K562 (cell line): ENCODE data around the gene DTD1. TPM values are rescaled to one million over a fixed set of nuclear protein-coding genes. Genes with fewer than 3 reads are reported as not detected.
A peak's percentile ranks its signal among the peaks of the same experiment; 100 is the strongest.

Experiments
- ATAC-seq: fragments of 200-7000 bp; cut with Tn5 transposase; 3 replicates; pipeline ENCODE4 v1.9.1; 2020; ENCODE audit warnings: moderate library complexity
- BruUV-seq: library from RNA; stranded (reverse); fragments of 400-500 nt; replicated peaks from 2 replicates; lab custom pipeline; 2021; lab: Mats Ljungman, UMichigan
- CTCF ChIA-PET: fragments of 300-600 bp; formaldehyde crosslinking; extraction: SDS; loops from one replicate; lab custom pipeline; 2021; ENCODE audit warnings: low intra/inter-chr PET ratio; lab: Yijun Ruan, JAX
- POLR2A ChIA-PET: fragments of 300-600, 350-650 bp; sonication (Branson Sonifier 250); formaldehyde crosslinking; extraction: SDS; loops from one replicate; lab custom pipeline; 2021; ENCODE audit warnings: antibody characterized with exemption, inconsistent platforms; lab: Yijun Ruan, JAX
- DNase-seq, 4 experiments: peaks; one replicate each; pipeline versions ENCODE4 v3.0.0 to v3.0.0-alpha.2; 2011 to 2018; ENCODE audit warnings: low spot score in 3 of 4, mixed read lengths in 3 of 4; ENCODE audit errors: extremely low read depth in 1 of 4
- FAIRE-seq: peaks from 2 replicates; lab custom pipeline; 2011; peaks lifted over from hg19 to GRCh38; lab: Jason Lieb, UNC
- H2AFZ ChIP-seq: 2 replicates; pipeline ENCODE4 v1.6.0; 2011; ENCODE audit warnings: low read depth, low read length, control low read depth, inconsistent platforms
- H3K27ac ChIP-seq: fragments of 200-600 bp; 3 replicates; pipeline ENCODE4 v1.8.0; 2011; ENCODE audit warnings: low read depth, mild to moderate bottlenecking, control low read depth, inconsistent platforms, low read length, moderate library complexity, mixed read lengths; ENCODE audit errors: extremely low read depth
- H3K27me3 ChIP-seq, 2 experiments: fragments of 300-600 bp in 1 of 2; 2 replicates in 1 of 2; 3 replicates in 1 of 2; pipeline versions ENCODE4 v1.6.0 to v1.8.0; 2011; ENCODE audit warnings: inconsistent platforms in 2 of 2, low read length in 2 of 2, mild to moderate bottlenecking in 1 of 2, mixed read lengths in 1 of 2, moderate library complexity in 1 of 2; ENCODE audit not compliant: control insufficient read depth in 2 of 2, insufficient read depth in 2 of 2
- H3K36me3 ChIP-seq: fragments of 300-600 bp; 3 replicates; pipeline ENCODE4 v1.8.0; 2011; ENCODE audit warnings: mild to moderate bottlenecking, low read length, inconsistent platforms; ENCODE audit not compliant: control insufficient read depth, insufficient read depth
- H3K4me1 ChIP-seq, 2 experiments: fragments of 200-600 bp in 1 of 2; replicated peaks in 1 of 2; 2 replicates in 1 of 2; 3 replicates in 1 of 2; pipeline versions ENCODE4 v1.5.1 to v1.8.0; 2011; ENCODE audit warnings: inconsistent platforms in 2 of 2, low read length in 2 of 2, mild to moderate bottlenecking in 1 of 2, mixed read lengths in 1 of 2, moderate library complexity in 1 of 2; ENCODE audit not compliant: control insufficient read depth in 2 of 2, insufficient read depth in 2 of 2
- H3K4me2 ChIP-seq: 2 replicates; pipeline ENCODE4 v1.6.1; 2011; ENCODE audit warnings: low read length, control low read depth, inconsistent platforms, mixed read lengths; ENCODE audit not compliant: insufficient read depth
- H3K4me3 ChIP-seq: fragments of 200-600 bp; sonication (generic), shearing (Covaris generic); 2 replicates; pipeline ENCODE4 v1.5.1; 2016; ENCODE audit warnings: control low read depth, inconsistent platforms
- H3K79me2 ChIP-seq: fragments of 200-600 bp; 3 replicates; pipeline ENCODE4 v1.8.0; 2011; ENCODE audit warnings: low read length, inconsistent platforms; ENCODE audit not compliant: control insufficient read depth, insufficient read depth
- H3K9ac ChIP-seq, 2 experiments: 2 replicates each; pipeline versions ENCODE4 v1.6.0 to v1.6.1; 2011; ENCODE audit warnings: low read depth in 2 of 2, low read length in 2 of 2, control low read depth in 1 of 2, inconsistent platforms in 1 of 2, mild to moderate bottlenecking in 1 of 2, mixed read lengths in 1 of 2; ENCODE audit not compliant: insufficient read depth in 1 of 2
- H3K9me1 ChIP-seq: one replicate; pipeline ENCODE4 v1.6.0; 2011; ENCODE audit warnings: inconsistent platforms, mild to moderate bottlenecking, low read length, moderate library complexity; ENCODE audit not compliant: control insufficient read depth, insufficient read depth
- H3K9me3 ChIP-seq: replicated peaks from 2 replicates; pipeline ENCODE4 v1.5.1; 2011; ENCODE audit warnings: low read depth, low read length, inconsistent platforms; ENCODE audit not compliant: control insufficient read depth, insufficient read depth
- H4K20me1 ChIP-seq: replicated peaks from 2 replicates; pipeline ENCODE4 v1.6.1; 2011; ENCODE audit warnings: low read length, inconsistent platforms, mixed read lengths; ENCODE audit not compliant: control insufficient read depth, insufficient read depth
- BACH1 ChIP-seq: fragments of 200-800 bp; sonication (Bioruptor generic); IDR thresholded peaks from 2 replicates; pipeline ENCODE4 v1.6.1; 2016; ENCODE audit warnings: missing genetic modification characterization, missing compliant biosample characterization
- JUN ChIP-seq, 2 experiments: sonication (generic) in 1 of 2; formaldehyde crosslinking in 1 of 2; IDR thresholded peaks; 2 replicates each; pipeline versions ENCODE4 v1.6.1 to v1.8.0; 2012 to 2022; ENCODE audit warnings: borderline replicate concordance in 2 of 2, mild to moderate bottlenecking in 2 of 2, improper control_type of control experiment in 1 of 2, low read depth in 1 of 2, low read length in 1 of 2, missing genetic modification reagents in 1 of 2
- PBX2 ChIP-seq, 2 experiments: IDR thresholded peaks in 1 of 2; conservative IDR thresholded peaks in 1 of 2; 2 replicates each; pipeline ENCODE4 v1.6.1; 2016; ENCODE audit warnings: low read depth in 2 of 2, mild to moderate bottlenecking in 1 of 2, missing compliant biosample characterization in 1 of 2, missing genetic modification characterization in 1 of 2, moderate library complexity in 1 of 2
- PPARD ChIP-seq: fragments of 250-450 bp; sonication (Bioruptor Pico); IDR thresholded peaks from 2 replicates; pipeline ENCODE4 v1.8.0; 2022; ENCODE audit warnings: inconsistent platforms, mild to moderate bottlenecking, moderate library complexity
- RAD21 ChIP-seq, 2 experiments: fragments of 250-450 bp in 1 of 2; fragments of 450-650 bp in 1 of 2; sonication (Bioruptor Pico) in 1 of 2; formaldehyde crosslinking in 1 of 2; IDR thresholded peaks in 1 of 2; conservative IDR thresholded peaks in 1 of 2; 2 replicates each; pipeline versions ENCODE4 v1.4.0 to v1.8.0; 2020 to 2022; ENCODE audit warnings: mild to moderate bottlenecking in 2 of 2, moderate library complexity in 1 of 2
- RBM39 ChIP-seq: fragments of 200-400 bp; formaldehyde crosslinking; optimal IDR thresholded peaks from 2 replicates; pipeline ENCODE3; 2018; ENCODE audit warnings: low read depth, low read length
- SPI1 ChIP-seq: IDR thresholded peaks from 2 replicates; pipeline ENCODE4 v1.6.1; 2011; ENCODE audit warnings: low read depth, low read length, control low read depth, borderline replicate concordance
- SRSF1 ChIP-seq: fragments of 200-400 bp; formaldehyde crosslinking; IDR thresholded peaks from 2 replicates; pipeline ENCODE4 v1.6.1; 2017; ENCODE audit warnings: mild to moderate bottlenecking, low read depth, low read length, moderate library complexity
- ZBTB11 ChIP-seq, 3 experiments: fragments of 200-800 bp in 1 of 3; fragments of 250-450 bp in 1 of 3; fragments of 450-650 bp in 1 of 3; sonication (Bioruptor Pico) in 1 of 3; sonication (Bioruptor generic) in 1 of 3; formaldehyde crosslinking in 1 of 3; IDR thresholded peaks; 2 replicates each; pipeline versions ENCODE4 v1.6.1 to v1.8.0; 2016 to 2022; ENCODE audit warnings: mild to moderate bottlenecking in 2 of 3, missing genetic modification characterization in 2 of 3, missing compliant biosample characterization in 1 of 3, moderate library complexity in 1 of 3
- ZNF408 ChIP-seq: fragments of 250-450 bp; sonication (Bioruptor Pico); IDR thresholded peaks from 2 replicates; pipeline ENCODE4 v1.4.0; 2020; ENCODE audit warnings: low read depth, mild to moderate bottlenecking, moderate library complexity
- WGBS: fragments of 100-300 bp; shearing (Covaris generic); methylation state at CpG from one replicate; pipeline ENCODE4 v1.1.6; 2016; ENCODE audit warnings: low coverage, mixed read lengths; ENCODE audit not compliant: insufficient coverage; ENCODE audit errors: missing lambda C conversion rate; 5-methylcytosine and 5-hydroxymethylcytosine counted together
- in situ Hi-C: fragments of 300-500 bp; cut with MboI; formaldehyde crosslinking; loops from 4 replicates; pipeline ENCODE4 v1.15.0; 2018; ENCODE audit warnings: inconsistent platforms, mixed read lengths
- intact Hi-C: fragments of 100-400 bp; cut with micrococcal nuclease; formaldehyde crosslinking; loops from 2 replicates; pipeline ENCODE4 v1.14.2; 2022
- polyA plus RNA-seq, 8 experiments: library from polyadenylated mRNA; depleted of rRNA in 4 of 8; stranded (reverse) in 5 of 8; unstranded in 3 of 8; fragments of >200 nt; fragmentation: Nextera tagmentation in 2 of 8; fragmentation: Illumina TruSeq in 1 of 8; extraction: Ambion mirVana in 2 of 8; extraction: Trizol in 1 of 8; gene quantifications; 2 replicates each; pipeline versions ENCODE4 v1.2.1 to v1.2.3, GENCODE V29; 2011 to 2014; ENCODE audit warnings: inconsistent platforms in 1 of 8, missing spikeins in 1 of 8
- total RNA-seq, 7 experiments: library from RNA; depleted of rRNA in 6 of 7; stranded (reverse); fragments of >200 nt in 6 of 7; fragmentation: Illumina TruSeq in 2 of 7; extraction: Trizol in 2 of 7; gene quantifications; 2 replicates each; pipeline versions ENCODE4 v1.2.1 to v1.2.3, GENCODE V29; 2011 to 2021; ENCODE audit warnings: low replicate concordance in 1 of 7
- TF ChIP-seq, protein P1 (sequence below), 3 experiments: IDR thresholded peaks in 2 of 3; conservative IDR thresholded peaks in 1 of 3; 2 replicates each; pipeline ENCODE4 v1.5.1; 2011 to 2012; ENCODE audit warnings: low read length in 3 of 3, mild to moderate bottlenecking in 3 of 3, control low read depth in 2 of 3, improper control_type of control experiment in 1 of 3, inconsistent platforms in 1 of 3, low read depth in 1 of 3, mixed read lengths in 1 of 3, moderate library complexity in 1 of 3; ENCODE audit not compliant: insufficient read depth in 2 of 3

DTD1 gene
- total and polyA plus RNA-seq, 9 of the 15 experiments (the other 6 are each of a cell fraction or from before 2014, with no cell fraction given): 5.7 to 28.6 (median 26.8) TPM

- Histone ChIP-seq H3K9me1 (no peaks in the 10 kb centered on the region), H4K20me1 (0 out of 2 replicates have a peak, but pooled peaks cover 7% of the 10 kb centered on the region), H3K27me3 (no peaks in the 10 kb centered on the region), H3K79me2 (no peaks in the 10 kb centered on the region), H3K27ac (no peak overlapping the region), H3K9ac (no peak overlapping the region)
- CTCF ChIA-PET: no interaction called here
- DNase-seq: no peak
- FAIRE-seq: no peak
- no peak for TF ChIP-seq ZNF408 (CRISPR knock-in tag)
- TF ChIP-seq SPI1: no peak
- TF ChIP-seq JUN (IDR thresholded peaks at IDR 0.05; ENCODE audit: borderline replicate concordance, low read depth, low read length): no peak
- TF ChIP-seq JUN (CRISPR knock-in tag; IDR thresholded peaks at IDR 0.05; ENCODE audit: borderline replicate concordance): no peak
- TF ChIP-seq RBM39: no peak
- no peak for TF ChIP-seq BACH1 (tag)
- no peak for TF ChIP-seq PPARD (CRISPR knock-in tag)
- no peak for TF ChIP-seq ZBTB11 (CRISPR knock-in tag; IDR thresholded peaks at IDR 0.05)
- TF ChIP-seq PBX2 (CRISPR knock-in tag; IDR thresholded peaks at IDR 0.05; ENCODE audit: low read depth): no peak
- TF ChIP-seq PBX2 (tag; conservative IDR thresholded peaks at IDR 0.05; ENCODE audit: low read depth): no peak
- TF ChIP-seq RAD21 (CRISPR knock-in tag; conservative IDR thresholded peaks at IDR 0.05 in 1 of 2, IDR thresholded peaks at IDR 0.05 in 1 of 2): peak in 1 of 2 experiments; percentile 23; a peak in 1 of 4 replicates
- TF ChIP-seq, protein P1, sequence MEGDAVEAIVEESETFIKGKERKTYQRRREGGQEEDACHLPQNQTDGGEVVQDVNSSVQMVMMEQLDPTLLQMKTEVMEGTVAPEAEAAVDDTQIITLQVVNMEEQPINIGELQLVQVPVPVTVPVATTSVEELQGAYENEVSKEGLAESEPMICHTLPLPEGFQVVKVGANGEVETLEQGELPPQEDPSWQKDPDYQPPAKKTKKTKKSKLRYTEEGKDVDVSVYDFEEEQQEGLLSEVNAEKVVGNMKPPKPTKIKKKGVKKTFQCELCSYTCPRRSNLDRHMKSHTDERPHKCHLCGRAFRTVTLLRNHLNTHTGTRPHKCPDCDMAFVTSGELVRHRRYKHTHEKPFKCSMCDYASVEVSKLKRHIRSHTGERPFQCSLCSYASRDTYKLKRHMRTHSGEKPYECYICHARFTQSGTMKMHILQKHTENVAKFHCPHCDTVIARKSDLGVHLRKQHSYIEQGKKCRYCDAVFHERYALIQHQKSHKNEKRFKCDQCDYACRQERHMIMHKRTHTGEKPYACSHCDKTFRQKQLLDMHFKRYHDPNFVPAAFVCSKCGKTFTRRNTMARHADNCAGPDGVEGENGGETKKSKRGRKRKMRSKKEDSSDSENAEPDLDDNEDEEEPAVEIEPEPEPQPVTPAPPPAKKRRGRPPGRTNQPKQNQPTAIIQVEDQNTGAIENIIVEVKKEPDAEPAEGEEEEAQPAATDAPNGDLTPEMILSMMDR (IDR thresholded peaks at IDR 0.05 in 2 of 3, conservative IDR thresholded peaks at IDR 0.05 in 1 of 3; ENCODE audit: insufficient read depth in 2 of 3, low read depth in 1 of 3, low read length in 3 of 3): peak; percentile 11 to 23 (median 21); a peak in 1 of 6 replicates
- TF ChIP-seq SRSF1: no peak
- TF ChIP-seq, all 486 proteins: peak for 2
- H3K4me2 ChIP-seq: no peak overlapping the region
- no peaks in the 10 kb centered on the region for H3K4me1 ChIP-seq
- H3K36me3 ChIP-seq: no peaks in the 10 kb centered on the region
- no peak overlapping the region for H3K4me3 ChIP-seq
- no peaks in the 10 kb centered on the region for H3K9me3 ChIP-seq
- no peak overlapping the region for H2AFZ ChIP-seq
- no TSS peak for BruUV-seq
- POLR2A ChIA-PET: no interaction called here
- peak; percentile 42; the same call in 1 of the 3 replicates for ATAC-seq
- no CpG with 5 or more reads among the region's 3 CpGs for WGBS
- in situ Hi-C loops (no loop called here), intact Hi-C loops (no loop called here)
These were observed 125.0 kb downstream of the DTD1 start for GRCh38 chr20:18712882-18713281.
